Non-pigmented ciliary epithelial cell (primary cell): ENCODE results near the gene CXCL10.
A peak's percentile ranks its signal among the peaks of the same experiment; 100 is the strongest.

Experiments used
- DNase-seq: peaks from one replicate; pipeline ENCODE4 v3.0.0-alpha.2; 2010; ENCODE audit warnings: low read depth

CXCL10 gene

DNA sequence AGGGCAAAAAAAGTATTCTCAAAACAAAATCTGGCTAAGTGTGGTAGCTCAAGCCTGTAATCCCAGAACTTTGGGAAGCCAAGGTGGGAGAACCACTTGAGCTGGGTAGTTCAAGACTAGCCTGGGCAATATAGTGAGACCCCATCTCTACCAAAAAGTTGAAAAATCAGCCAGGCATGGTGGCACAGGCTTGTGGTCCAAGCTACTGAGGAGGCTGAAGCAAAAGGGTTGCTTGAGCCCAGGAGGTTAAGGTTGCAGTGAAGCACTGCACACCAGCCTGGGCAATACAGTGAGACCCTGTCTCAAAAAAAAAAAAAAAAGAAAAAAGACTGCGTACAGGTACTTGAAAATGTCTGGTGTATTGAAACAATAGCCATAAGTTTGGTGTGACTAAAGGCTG lies 30.8 kb downstream of the CXCL10 start:
- DNase-seq = no peak

DNA sequence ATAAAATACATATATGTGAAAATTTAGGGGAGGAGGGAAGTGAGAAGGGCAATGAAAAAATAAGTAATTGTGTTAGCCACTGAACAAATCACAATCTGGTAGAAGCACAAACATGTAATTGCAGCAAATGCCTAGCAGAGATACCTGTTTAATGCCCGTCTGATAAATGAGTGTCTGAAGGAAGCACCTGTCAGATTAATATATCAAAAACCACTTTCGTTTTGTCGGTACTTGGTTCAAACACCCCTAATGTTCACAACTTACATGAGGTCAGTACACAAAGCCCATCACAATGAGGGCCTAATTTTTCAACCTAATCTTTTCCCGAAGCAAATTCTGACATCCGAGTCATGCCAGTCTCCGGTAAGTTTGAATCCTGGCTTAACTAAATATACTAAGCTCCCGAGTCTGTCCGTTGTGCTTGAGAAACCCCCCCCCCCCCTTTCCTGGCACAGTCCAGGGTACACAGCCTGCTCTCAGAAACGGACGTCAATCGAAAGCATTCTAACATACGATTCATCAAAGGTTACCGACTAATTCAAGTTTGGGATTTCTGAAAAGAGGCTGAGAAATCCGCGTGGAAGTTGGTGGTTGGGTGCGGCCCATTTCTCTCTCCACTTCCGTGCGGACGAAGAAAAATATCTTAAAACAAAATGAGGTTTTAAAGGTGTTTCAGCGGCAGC lies 33.3 kb downstream of the CXCL10 start:
- no peak for DNase-seq

DNA sequence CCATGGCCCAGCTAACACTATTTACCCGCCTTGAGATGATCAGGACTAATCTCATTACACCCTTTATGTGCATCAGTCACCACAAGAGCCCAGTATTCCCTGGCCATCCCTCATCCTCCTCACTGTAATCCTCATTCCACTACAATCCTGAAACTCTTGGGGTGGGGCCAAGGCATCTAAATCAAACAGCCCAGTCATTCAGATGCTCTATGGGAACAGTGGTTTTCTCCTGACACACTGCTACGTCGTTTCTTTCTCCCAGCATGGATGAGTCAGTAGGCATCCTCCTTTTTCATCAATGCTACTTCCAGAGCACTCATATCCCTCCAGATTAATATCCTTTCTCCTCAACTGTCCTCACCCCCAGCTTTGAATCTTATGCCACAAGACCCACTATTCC lies 38.2 kb downstream of the CXCL10 start:
- DNase-seq = peak; percentile 79

DNA sequence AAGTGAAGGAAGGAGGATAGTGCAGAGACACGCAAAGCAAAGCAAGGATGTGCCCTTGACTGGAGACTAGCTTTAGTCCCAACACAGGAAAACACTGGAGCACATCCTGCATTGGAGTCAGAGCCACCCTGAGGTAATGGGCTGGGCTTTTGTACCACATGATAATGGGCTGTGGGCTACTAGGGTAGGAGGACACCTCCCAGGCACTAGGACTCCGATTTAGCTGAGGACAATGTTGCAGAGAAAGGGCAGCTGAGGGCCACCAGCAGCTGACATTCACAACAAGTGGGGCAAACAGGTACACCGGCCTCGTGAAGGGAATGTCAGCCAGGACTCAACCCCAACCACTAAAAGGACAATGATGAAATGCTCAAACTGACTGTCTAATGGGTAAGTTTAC lies 42.7 kb downstream of the CXCL10 start:
- DNase-seq = no peak

DNA sequence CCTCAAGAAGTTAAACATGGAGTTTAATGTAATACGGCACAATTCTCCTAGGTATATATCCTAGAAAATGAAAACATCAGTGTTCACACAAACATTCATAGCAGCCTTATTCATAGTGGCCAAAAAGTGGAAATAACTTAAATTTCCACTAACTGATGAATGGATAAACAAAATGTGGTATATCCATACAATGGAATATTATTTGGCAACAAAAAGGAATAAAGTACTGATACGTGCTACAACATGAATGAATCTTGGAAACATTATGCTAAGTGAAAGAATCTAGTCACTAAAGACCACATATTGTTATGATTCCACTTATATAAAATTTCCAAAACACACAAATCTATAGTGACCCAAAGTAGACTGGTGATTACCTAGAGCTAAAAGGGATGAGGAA lies 47.1 kb downstream of the CXCL10 start:
- DNase-seq = no peak

DNA sequence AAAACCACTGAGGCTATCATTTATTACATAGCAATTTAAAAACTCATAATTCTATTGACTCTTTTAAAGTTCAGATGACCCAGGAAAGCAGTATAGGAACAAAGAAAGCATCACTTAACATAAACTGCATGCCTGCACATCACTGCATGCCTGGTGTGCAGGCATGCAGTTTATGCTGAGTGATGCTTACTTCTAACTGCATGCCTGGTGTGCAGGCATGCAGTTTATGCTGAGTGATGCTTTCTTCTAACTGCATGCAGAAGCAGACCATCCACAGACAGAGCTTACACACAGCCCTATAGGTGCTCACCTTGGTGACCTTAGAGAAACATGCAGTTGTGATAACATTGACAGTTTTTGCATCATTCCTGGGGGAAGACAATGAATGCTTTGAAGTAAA lies 49.5 kb downstream of the CXCL10 start:
- no peak for DNase-seq
